HCT116 (cell line): ENCODE measurements around the gene CATSPERD. TPM values are rescaled to one million over a fixed set of nuclear protein-coding genes. Genes with fewer than 3 reads are reported as not detected.

Experiments
- ATAC-seq: fragments of 200-7000 bp; cut with Tn5 transposase; 2 replicates; pipeline ENCODE4 v1.9.1; 2020; ENCODE audit warnings: mild to moderate bottlenecking, moderate library complexity
- BruUV-seq: library from RNA; stranded (reverse); fragments of 400-500 nt; replicated peaks from 2 replicates; lab custom pipeline; 2021; lab: Mats Ljungman, UMichigan
- CTCF ChIA-PET: fragments of 300-600 bp; sonication (Branson Sonifier 250); formaldehyde crosslinking; loops from one replicate; lab custom pipeline; 2021; ENCODE audit warnings: antibody characterized with exemption; lab: Charles Lee
- POLR2A ChIA-PET: fragments of 300-600, 350-600 bp; sonication (Branson Sonifier 250); formaldehyde crosslinking; loops from one replicate; lab custom pipeline; 2021; ENCODE audit warnings: antibody characterized with exemption; lab: Charles Lee
- RAD21 ChIA-PET, 2 experiments: fragments of 300-600 bp; sonication (Branson Sonifier 250); formaldehyde crosslinking; loops; one replicate each; lab custom pipeline; 2023; ENCODE audit warnings: low total read pairs in 2 of 2; ENCODE audit not compliant: uncharacterized antibody in 2 of 2, unreplicated experiment in 2 of 2, low non-redundant PET in 1 of 2; lab: Charles Lee
- DNase-seq: peaks from one replicate; pipeline ENCODE4 v3.0.0-alpha.2; 2010; ENCODE audit warnings: low read depth, low spot score
- H2AFZ ChIP-seq: fragments of 200-600 bp; shearing (Covaris generic), sonication (generic); 2 replicates; pipeline ENCODE4 v1.6.1; 2017; ENCODE audit warnings: low read depth, mixed run types, mixed read lengths, antibody characterized with exemption, low read length; ENCODE audit not compliant: poor library complexity, severe bottlenecking
- H3K27ac ChIP-seq: 2 replicates; pipeline ENCODE4 v1.5.1; 2012; ENCODE audit warnings: low read depth, low read length
- H3K27me3 ChIP-seq: fragments of 200-600 bp; sonication (generic); 2 replicates; pipeline ENCODE4 v1.6.1; 2016; ENCODE audit warnings: mixed run types, low read length, mixed read lengths; ENCODE audit not compliant: insufficient read depth
- H3K36me3 ChIP-seq, 2 experiments: fragments of 200-500 bp in 1 of 2; fragments of 200-600 bp in 1 of 2; sonication (Bioruptor generic) in 1 of 2; sonication (generic) in 1 of 2; 2 replicates each; pipeline versions ENCODE4 v1.5.1 to v1.6.1; 2014 to 2016; ENCODE audit warnings: low read length in 2 of 2, inconsistent platforms in 1 of 2, mixed read lengths in 1 of 2, mixed run types in 1 of 2; ENCODE audit not compliant: insufficient read depth in 2 of 2, control insufficient read depth in 1 of 2
- H3K4me1 ChIP-seq, 2 experiments: fragments of 200-600 bp in 1 of 2; sonication (generic) in 1 of 2; 2 replicates each; pipeline versions ENCODE4 v1.5.1 to v1.6.1; 2012 to 2017; ENCODE audit warnings: low read length in 2 of 2, inconsistent platforms in 1 of 2, mild to moderate bottlenecking in 1 of 2, mixed read lengths in 1 of 2, mixed run types in 1 of 2, moderate library complexity in 1 of 2; ENCODE audit not compliant: insufficient read depth in 2 of 2, control insufficient read depth in 1 of 2
- H3K4me2 ChIP-seq: fragments of 200-600 bp; sonication (generic); 2 replicates; pipeline ENCODE4 v1.6.1; 2017; ENCODE audit warnings: mixed run types, low read length, mixed read lengths
- H3K4me3 ChIP-seq, 2 experiments: fragments of 200-600 bp in 1 of 2; sonication (generic) in 1 of 2; replicated peaks in 1 of 2; 2 replicates each; pipeline ENCODE4 v1.5.1; 2011 to 2016; ENCODE audit warnings: low read length in 2 of 2, control low read depth in 1 of 2, low read depth in 1 of 2, mild to moderate bottlenecking in 1 of 2, mixed read lengths in 1 of 2, mixed run types in 1 of 2
- H3K79me2 ChIP-seq: fragments of 200-600 bp; sonication (generic); 2 replicates; pipeline ENCODE4 v1.6.1; 2017; ENCODE audit warnings: mild to moderate bottlenecking, mixed run types, low read length, moderate library complexity, mixed read lengths; ENCODE audit not compliant: insufficient read depth
- H3K9ac ChIP-seq: fragments of 200-600 bp; sonication (generic); 2 replicates; pipeline ENCODE4 v1.6.1; 2016; ENCODE audit warnings: low read length, mixed read lengths
- H3K9me2 ChIP-seq: fragments of 200-600 bp; sonication (generic), shearing (Covaris generic); 2 replicates; pipeline ENCODE4 v1.6.1; 2017; ENCODE audit warnings: mixed run types, mild to moderate bottlenecking, moderate library complexity; ENCODE audit not compliant: insufficient read depth
- H3K9me3 ChIP-seq, 2 experiments: fragments of 200-500 bp in 1 of 2; fragments of 200-600 bp in 1 of 2; sonication (Bioruptor generic) in 1 of 2; sonication (generic) in 1 of 2; 2 replicates each; pipeline ENCODE4 v1.6.1; 2014 to 2017; ENCODE audit warnings: low read length in 2 of 2, mixed read lengths in 2 of 2, inconsistent platforms in 1 of 2, low read depth in 1 of 2, mild to moderate bottlenecking in 1 of 2, mixed run types in 1 of 2, moderate library complexity in 1 of 2; ENCODE audit not compliant: control insufficient read depth in 1 of 2, insufficient read depth in 1 of 2
- H4K20me1 ChIP-seq: fragments of 200-600 bp; sonication (generic), shearing (Covaris generic); 2 replicates; pipeline ENCODE4 v1.6.1; 2017; ENCODE audit warnings: mixed run types, mild to moderate bottlenecking, moderate library complexity; ENCODE audit not compliant: insufficient read depth
- CBX3 ChIP-seq: IDR thresholded peaks from 2 replicates; pipeline ENCODE4 v1.6.1; 2012; ENCODE audit warnings: low read depth
- EZH2phosphoT487 ChIP-seq: fragments of 200-600 bp; IDR thresholded peaks from 2 replicates; pipeline ENCODE4 v1.6.1; 2018; ENCODE audit warnings: antibody characterized with exemption, borderline replicate concordance
- POLR2AphosphoS5 ChIP-seq: IDR thresholded peaks from 2 replicates; pipeline ENCODE4 v1.6.1; 2011; ENCODE audit warnings: mild to moderate bottlenecking, low read depth, low read length, moderate library complexity
- SIN3A ChIP-seq: IDR thresholded peaks from 2 replicates; pipeline ENCODE4 v1.6.1; 2012; ENCODE audit warnings: low read depth
- SP1 ChIP-seq: IDR thresholded peaks from 2 replicates; pipeline ENCODE4 v1.6.1; 2012; ENCODE audit warnings: low read depth
- SRF ChIP-seq: IDR thresholded peaks from 2 replicates; pipeline ENCODE4 v1.6.1; 2012; ENCODE audit warnings: low read depth
- intact Hi-C: fragments of 100-400 bp; cut with micrococcal nuclease; formaldehyde crosslinking; loops from 2 replicates; pipeline ENCODE4 v1.10.0; 2022
- total RNA-seq: library from RNA; stranded (reverse); gene quantifications from one replicate; pipeline ENCODE4 v1.2.1, GENCODE V29; 2021; ENCODE audit not compliant: unreplicated experiment
- TF ChIP-seq, protein P1 (sequence below), 3 experiments: fragments of 200-600 bp in 1 of 3; sonication (generic) in 1 of 3; IDR thresholded peaks in 2 of 3; conservative IDR thresholded peaks in 1 of 3; 2 replicates each; pipeline ENCODE4 v1.5.1; 2012 to 2017; ENCODE audit warnings: low read depth in 2 of 3, low read length in 2 of 3, antibody characterized with exemption in 1 of 3, borderline replicate concordance in 1 of 3, control low read depth in 1 of 3, mild to moderate bottlenecking in 1 of 3, mixed read lengths in 1 of 3, mixed run types in 1 of 3, moderate library complexity in 1 of 3; ENCODE audit not compliant: insufficient read depth in 1 of 3
- TF ChIP-seq, protein P2 (sequence below): IDR thresholded peaks from 2 replicates; pipeline ENCODE4 v1.6.1; 2012
- TF ChIP-seq, protein P3 (sequence below): IDR thresholded peaks from 2 replicates; pipeline ENCODE4 v1.6.1; 2011; ENCODE audit warnings: mild to moderate bottlenecking, low read length, moderate library complexity; ENCODE audit not compliant: insufficient replicate concordance; ENCODE audit errors: extremely low read depth
- TF ChIP-seq, protein P4 (sequence below): IDR thresholded peaks from 2 replicates; pipeline ENCODE4 v1.6.1; 2012; ENCODE audit warnings: low read depth

Gene CATSPERD
- total RNA-seq, 1 experiment from 2014 or later, result not detected

DNA sequence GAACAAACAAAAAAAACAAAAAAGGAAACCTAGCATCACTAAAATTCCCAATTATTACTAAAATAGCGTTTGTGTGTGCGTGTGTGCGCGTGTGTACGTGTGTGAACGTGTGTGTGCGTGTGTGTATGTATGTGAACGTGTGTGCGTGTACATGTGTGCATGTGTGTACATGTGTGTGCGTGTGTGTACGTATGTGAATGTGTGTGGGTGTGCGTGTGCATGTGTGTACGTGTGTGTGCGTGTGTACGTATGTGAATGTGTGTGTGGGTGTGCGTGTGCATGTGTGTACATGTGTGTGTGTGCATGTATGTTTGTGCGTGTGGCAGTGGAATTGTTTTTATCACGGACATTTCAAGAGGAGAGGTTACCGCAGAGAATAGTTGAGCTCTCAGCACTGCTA is 21.6 kb downstream of the CATSPERD start:
- Histone ChIP-seq H3K27ac (no peak overlapping the region), H3K27me3 (no peaks in the 10 kb centered on the region), H3K79me2 (no peaks in the 10 kb centered on the region), H3K36me3 (no peaks in the 10 kb centered on the region), H3K9me2 (no peaks in the 10 kb centered on the region), H4K20me1 (no peaks in the 10 kb centered on the region), H3K9ac (no peak overlapping the region), H3K4me2 (no peak overlapping the region), H3K9me3 (no peaks in the 10 kb centered on the region), H3K4me3 (no peak overlapping the region), H2AFZ (no peak overlapping the region), H3K4me1 (no peaks in the 10 kb centered on the region)
- no TSS peak for BruUV-seq
- CTCF ChIA-PET, result no interaction called here
- TF ChIP-seq EZH2phosphoT487, result no peak
- TF ChIP-seq, protein P1, sequence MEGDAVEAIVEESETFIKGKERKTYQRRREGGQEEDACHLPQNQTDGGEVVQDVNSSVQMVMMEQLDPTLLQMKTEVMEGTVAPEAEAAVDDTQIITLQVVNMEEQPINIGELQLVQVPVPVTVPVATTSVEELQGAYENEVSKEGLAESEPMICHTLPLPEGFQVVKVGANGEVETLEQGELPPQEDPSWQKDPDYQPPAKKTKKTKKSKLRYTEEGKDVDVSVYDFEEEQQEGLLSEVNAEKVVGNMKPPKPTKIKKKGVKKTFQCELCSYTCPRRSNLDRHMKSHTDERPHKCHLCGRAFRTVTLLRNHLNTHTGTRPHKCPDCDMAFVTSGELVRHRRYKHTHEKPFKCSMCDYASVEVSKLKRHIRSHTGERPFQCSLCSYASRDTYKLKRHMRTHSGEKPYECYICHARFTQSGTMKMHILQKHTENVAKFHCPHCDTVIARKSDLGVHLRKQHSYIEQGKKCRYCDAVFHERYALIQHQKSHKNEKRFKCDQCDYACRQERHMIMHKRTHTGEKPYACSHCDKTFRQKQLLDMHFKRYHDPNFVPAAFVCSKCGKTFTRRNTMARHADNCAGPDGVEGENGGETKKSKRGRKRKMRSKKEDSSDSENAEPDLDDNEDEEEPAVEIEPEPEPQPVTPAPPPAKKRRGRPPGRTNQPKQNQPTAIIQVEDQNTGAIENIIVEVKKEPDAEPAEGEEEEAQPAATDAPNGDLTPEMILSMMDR (IDR thresholded peaks at IDR 0.05 in 2 of 3, conservative IDR thresholded peaks at IDR 0.05 in 1 of 3; ENCODE audit: borderline replicate concordance in 1 of 3, insufficient read depth in 1 of 3, low read depth in 2 of 3, low read length in 2 of 3), result no peak
- TF ChIP-seq, protein P2, sequence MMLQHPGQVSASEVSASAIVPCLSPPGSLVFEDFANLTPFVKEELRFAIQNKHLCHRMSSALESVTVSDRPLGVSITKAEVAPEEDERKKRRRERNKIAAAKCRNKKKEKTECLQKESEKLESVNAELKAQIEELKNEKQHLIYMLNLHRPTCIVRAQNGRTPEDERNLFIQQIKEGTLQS, result no peak
- TF ChIP-seq POLR2AphosphoS5, result no peak
- TF ChIP-seq SRF, result no peak
- TF ChIP-seq, protein P3, sequence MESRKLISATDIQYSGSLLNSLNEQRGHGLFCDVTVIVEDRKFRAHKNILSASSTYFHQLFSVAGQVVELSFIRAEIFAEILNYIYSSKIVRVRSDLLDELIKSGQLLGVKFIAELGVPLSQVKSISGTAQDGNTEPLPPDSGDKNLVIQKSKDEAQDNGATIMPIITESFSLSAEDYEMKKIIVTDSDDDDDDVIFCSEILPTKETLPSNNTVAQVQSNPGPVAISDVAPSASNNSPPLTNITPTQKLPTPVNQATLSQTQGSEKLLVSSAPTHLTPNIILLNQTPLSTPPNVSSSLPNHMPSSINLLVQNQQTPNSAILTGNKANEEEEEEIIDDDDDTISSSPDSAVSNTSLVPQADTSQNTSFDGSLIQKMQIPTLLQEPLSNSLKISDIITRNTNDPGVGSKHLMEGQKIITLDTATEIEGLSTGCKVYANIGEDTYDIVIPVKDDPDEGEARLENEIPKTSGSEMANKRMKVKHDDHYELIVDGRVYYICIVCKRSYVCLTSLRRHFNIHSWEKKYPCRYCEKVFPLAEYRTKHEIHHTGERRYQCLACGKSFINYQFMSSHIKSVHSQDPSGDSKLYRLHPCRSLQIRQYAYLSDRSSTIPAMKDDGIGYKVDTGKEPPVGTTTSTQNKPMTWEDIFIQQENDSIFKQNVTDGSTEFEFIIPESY, result no peak
- no peak for TF ChIP-seq CBX3
- no peak for TF ChIP-seq SIN3A
- TF ChIP-seq, protein P4, sequence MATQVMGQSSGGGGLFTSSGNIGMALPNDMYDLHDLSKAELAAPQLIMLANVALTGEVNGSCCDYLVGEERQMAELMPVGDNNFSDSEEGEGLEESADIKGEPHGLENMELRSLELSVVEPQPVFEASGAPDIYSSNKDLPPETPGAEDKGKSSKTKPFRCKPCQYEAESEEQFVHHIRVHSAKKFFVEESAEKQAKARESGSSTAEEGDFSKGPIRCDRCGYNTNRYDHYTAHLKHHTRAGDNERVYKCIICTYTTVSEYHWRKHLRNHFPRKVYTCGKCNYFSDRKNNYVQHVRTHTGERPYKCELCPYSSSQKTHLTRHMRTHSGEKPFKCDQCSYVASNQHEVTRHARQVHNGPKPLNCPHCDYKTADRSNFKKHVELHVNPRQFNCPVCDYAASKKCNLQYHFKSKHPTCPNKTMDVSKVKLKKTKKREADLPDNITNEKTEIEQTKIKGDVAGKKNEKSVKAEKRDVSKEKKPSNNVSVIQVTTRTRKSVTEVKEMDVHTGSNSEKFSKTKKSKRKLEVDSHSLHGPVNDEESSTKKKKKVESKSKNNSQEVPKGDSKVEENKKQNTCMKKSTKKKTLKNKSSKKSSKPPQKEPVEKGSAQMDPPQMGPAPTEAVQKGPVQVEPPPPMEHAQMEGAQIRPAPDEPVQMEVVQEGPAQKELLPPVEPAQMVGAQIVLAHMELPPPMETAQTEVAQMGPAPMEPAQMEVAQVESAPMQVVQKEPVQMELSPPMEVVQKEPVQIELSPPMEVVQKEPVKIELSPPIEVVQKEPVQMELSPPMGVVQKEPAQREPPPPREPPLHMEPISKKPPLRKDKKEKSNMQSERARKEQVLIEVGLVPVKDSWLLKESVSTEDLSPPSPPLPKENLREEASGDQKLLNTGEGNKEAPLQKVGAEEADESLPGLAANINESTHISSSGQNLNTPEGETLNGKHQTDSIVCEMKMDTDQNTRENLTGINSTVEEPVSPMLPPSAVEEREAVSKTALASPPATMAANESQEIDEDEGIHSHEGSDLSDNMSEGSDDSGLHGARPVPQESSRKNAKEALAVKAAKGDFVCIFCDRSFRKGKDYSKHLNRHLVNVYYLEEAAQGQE, result no peak
- no peak for TF ChIP-seq SP1
- intact Hi-C loops, result no loop called here
- no peak for DNase-seq
- RAD21 ChIA-PET, result interaction anchor here in 1 of 2 experiments (0.7 kb wide), 1 partner anchor 280 kb away, joined by 3 read pairs; no protein-coding TSS in a partner anchor
- ATAC-seq, result no peak
- POLR2A ChIA-PET, result no interaction called here
